Esophagus squamous epithelium (tissue), 4 donors: ENCODE results near the gene RALGPS1.

ENCODE experiments used
- CTCF ChIP-seq, 6 experiments: fragments of 450-650 bp in 4 of 6; fragments of 200-600 bp in 2 of 6; sonication (generic) in 2 of 6; IDR thresholded peaks; one replicate each; pipeline ENCODE4 v1.5.1; 2016 to 2019; ENCODE audit warnings: antibody characterized with exemption in 6 of 6, mild to moderate bottlenecking in 4 of 6, moderate library complexity in 4 of 6
- POLR2A ChIP-seq, 4 donors: fragments of 450-650 bp; IDR thresholded peaks; one replicate each; pipeline ENCODE4 v1.6.1; 2017; ENCODE audit warnings: antibody characterized with exemption in 4 of 4, mild to moderate bottlenecking in 4 of 4, moderate library complexity in 3 of 4

DNA sequence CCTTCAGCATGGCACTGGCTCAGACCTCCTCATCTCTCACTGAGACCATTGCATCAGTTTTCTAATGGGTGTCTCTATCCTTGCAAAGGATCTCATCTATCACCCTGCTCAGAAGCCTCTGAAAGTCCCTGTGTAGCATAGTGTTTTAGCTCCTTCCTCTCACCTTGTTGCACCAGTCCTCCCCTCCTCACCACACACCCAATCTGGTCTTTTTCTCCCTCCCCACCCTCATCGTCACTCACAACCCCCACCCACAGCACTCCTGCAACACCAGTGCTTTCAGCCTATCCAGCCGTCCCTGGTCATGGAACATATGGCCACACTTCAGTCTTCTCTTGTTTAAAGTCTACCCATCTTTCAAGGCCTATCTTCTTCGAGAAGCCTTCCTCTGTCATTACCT, 133.4 kb downstream of the RALGPS1 start:
- TF ChIP-seq CTCF (IDR thresholded peaks at IDR 0.05) (no peak), POLR2A (IDR thresholded peaks at IDR 0.05) (no peak)
